UCSD-AML1 (cell line): ENCODE measurements around the gene PEX7.
"Not testable (repeated sequence)": the region's sequence is repeated elsewhere in the genome, so short reads cannot be mapped to it uniquely, and the experiment has no call there.

Experiments
- DNase-seq: peaks from one replicate; lab custom pipeline; 2025; ENCODE audit not compliant: unreplicated experiment; lab: John Stamatoyannopoulos, UW

The PEX7 gene

GRCh38 chr6:136840276-136841001 is 18.0 kb downstream of the PEX7 start:
- DNase-seq = no peak

GRCh38 chr6:136843210-136843609 is 20.8 kb downstream of the PEX7 start:
- DNase-seq = no peak

- no peak for DNase-seq
These were observed 23.7 kb downstream of the PEX7 start for GRCh38 chr6:136846046-136846445.

GRCh38 chr6:136846477-136846876 is 24.1 kb downstream of the PEX7 start:
- DNase-seq = not testable (repeated sequence)

GRCh38 chr6:136849979-136850563 is 27.7 kb downstream of the PEX7 start:
- DNase-seq = not testable (repeated sequence)

GRCh38 chr6:136859430-136859829 is 37.0 kb downstream of the PEX7 start:
- no peak for DNase-seq

- no peak for DNase-seq
These were observed 37.7 kb downstream of the PEX7 start for GRCh38 chr6:136860043-136860442.

GRCh38 chr6:136862662-136863061 is 40.3 kb downstream of the PEX7 start:
- DNase-seq = no peak

- no peak for DNase-seq
These were observed 41.4 kb downstream of the PEX7 start for GRCh38 chr6:136863752-136864151.

- DNase-seq = no peak
These were observed 42.3 kb downstream of the PEX7 start for GRCh38 chr6:136864676-136865075.

- no peak for DNase-seq
These were observed 44.6 kb downstream of the PEX7 start for GRCh38 chr6:136866872-136867416.

GRCh38 chr6:136869451-136869850 is 47.1 kb downstream of the PEX7 start:
- no peak for DNase-seq

- no peak for DNase-seq
These were observed 51.4 kb downstream of the PEX7 start for GRCh38 chr6:136873748-136874147.

GRCh38 chr6:136876469-136876868 is 54.1 kb downstream of the PEX7 start:
- not testable (repeated sequence) for DNase-seq

- no peak for DNase-seq
These were observed 58.5 kb downstream of the PEX7 start for GRCh38 chr6:136880748-136881460.

GRCh38 chr6:136886091-136886490 is 63.7 kb downstream of the PEX7 start:
- no peak for DNase-seq

GRCh38 chr6:136887953-136888352 is 65.6 kb downstream of the PEX7 start:
- no peak for DNase-seq

- no peak for DNase-seq
These were observed 67.1 kb downstream of the PEX7 start for GRCh38 chr6:136889271-136890193.

- no peak for DNase-seq
These were observed 67.9 kb downstream of the PEX7 start for GRCh38 chr6:136890194-136890839.

GRCh38 chr6:136890986-136891385 is 68.6 kb downstream of the PEX7 start:
- DNase-seq = no peak
